Endothelial cell of umbilical vein (primary cell): ENCODE data around the gene MCM7. TPM values are rescaled to one million over a fixed set of nuclear protein-coding genes. Genes with fewer than 3 reads are reported as not detected.

Experiments used
- BruUV-seq: library from RNA; stranded (reverse); fragments of 400-500 nt; replicated peaks from 2 replicates; lab custom pipeline; 2021; lab: Mats Ljungman, UMichigan
- CTCF ChIA-PET: fragments of 300-600, 350-600 bp; sonication (Branson Sonifier 250); formaldehyde crosslinking; loops from one replicate; lab custom pipeline; 2021; ENCODE audit warnings: antibody characterized with exemption, inconsistent platforms; lab: Charles Lee
- POLR2A ChIA-PET: fragments of 300-600, 350-600 bp; sonication (Branson Sonifier 250); formaldehyde crosslinking; loops from one replicate; lab custom pipeline; 2021; ENCODE audit warnings: antibody characterized with exemption, inconsistent platforms; lab: Charles Lee
- DNase-seq: peaks from one replicate; pipeline ENCODE4 v3.0.0-alpha.2; 2011; ENCODE audit warnings: low read depth, low spot score
- FAIRE-seq: peaks from 2 replicates; lab custom pipeline; 2011; peaks lifted over from hg19 to GRCh38; lab: Jason Lieb, UNC
- H2AFZ ChIP-seq: 2 replicates; pipeline ENCODE4 v1.6.0; 2012; ENCODE audit warnings: low read depth, low read length, control low read depth, inconsistent platforms
- H3K27ac ChIP-seq: 2 replicates; pipeline ENCODE4 v1.5.1; 2011; ENCODE audit warnings: low read depth, mild to moderate bottlenecking, control low read depth, low read length, moderate library complexity; ENCODE audit not compliant: insufficient read depth
- H3K27me3 ChIP-seq, 2 experiments: 2 replicates each; pipeline versions ENCODE4 v1.6.0 to v1.6.1; 2011; ENCODE audit warnings: low read length in 2 of 2, mixed read lengths in 1 of 2; ENCODE audit not compliant: control insufficient read depth in 2 of 2, insufficient read depth in 2 of 2
- H3K36me3 ChIP-seq, 2 experiments: 2 replicates in 1 of 2; 3 replicates in 1 of 2; pipeline ENCODE4 v1.5.1; 2011; ENCODE audit warnings: low read length in 2 of 2, mild to moderate bottlenecking in 1 of 2, moderate library complexity in 1 of 2; ENCODE audit not compliant: control insufficient read depth in 2 of 2, insufficient read depth in 2 of 2; ENCODE audit errors: extremely low read depth in 1 of 2
- H3K4me1 ChIP-seq: 3 replicates; pipeline ENCODE4 v1.5.1; 2011; ENCODE audit warnings: mild to moderate bottlenecking, low read length; ENCODE audit not compliant: control insufficient read depth, insufficient read depth; ENCODE audit errors: extremely low read depth
- H3K4me2 ChIP-seq: 2 replicates; pipeline ENCODE4 v1.6.1; 2011; ENCODE audit warnings: low read length, control low read depth, mixed read lengths; ENCODE audit not compliant: insufficient read depth
- H3K4me3 ChIP-seq, 3 experiments: fragments of 200-600 bp in 1 of 3; sonication (generic), shearing (Covaris generic) in 1 of 3; replicated peaks in 1 of 3; 2 replicates each; pipeline ENCODE4 v1.5.1; 2011 to 2016; ENCODE audit warnings: control low read depth in 3 of 3, low read length in 3 of 3, mild to moderate bottlenecking in 2 of 3, inconsistent platforms in 1 of 3, low read depth in 1 of 3, moderate library complexity in 1 of 3; ENCODE audit not compliant: insufficient read depth in 1 of 3
- H3K79me2 ChIP-seq: 2 replicates; pipeline ENCODE4 v1.6.0; 2012; ENCODE audit warnings: low read length, inconsistent platforms; ENCODE audit not compliant: control insufficient read depth, insufficient read depth
- H3K9ac ChIP-seq: replicated peaks from 2 replicates; pipeline ENCODE3; 2011; ENCODE audit warnings: low read length, control low read depth; ENCODE audit not compliant: insufficient read depth; ENCODE audit errors: extremely low read depth
- H3K9me1 ChIP-seq: replicated peaks from 3 replicates; pipeline ENCODE4 v1.6.0; 2011; ENCODE audit warnings: mild to moderate bottlenecking, low read length; ENCODE audit not compliant: control insufficient read depth, insufficient read depth; ENCODE audit errors: extremely low read depth
- H3K9me3 ChIP-seq: replicated peaks from 2 replicates; pipeline ENCODE4 v1.5.1; 2012; ENCODE audit warnings: low read length, inconsistent platforms; ENCODE audit not compliant: control insufficient read depth, insufficient read depth
- H4K20me1 ChIP-seq: replicated peaks from 2 replicates; pipeline ENCODE3; 2011; ENCODE audit warnings: mild to moderate bottlenecking, low read length; ENCODE audit not compliant: control insufficient read depth, insufficient read depth; ENCODE audit errors: extremely low read depth
- CTCF ChIP-seq, 2 donors: IDR thresholded peaks; 1 replicate in 1 of 2; 2 replicates in 1 of 2; pipeline ENCODE4 v1.5.1; 2011; ENCODE audit warnings: low read length in 2 of 2, mild to moderate bottlenecking in 2 of 2, moderate library complexity in 2 of 2, control low read depth in 1 of 2, inconsistent platforms in 1 of 2, low read depth in 1 of 2; ENCODE audit not compliant: insufficient read depth in 1 of 2; ENCODE audit errors: extremely low read depth in 1 of 2
- EZH2 ChIP-seq: IDR thresholded peaks from 2 replicates; pipeline ENCODE4 v1.6.1; 2012; ENCODE audit warnings: borderline replicate concordance, low read depth, mild to moderate bottlenecking, moderate library complexity, low read length, inconsistent platforms; ENCODE audit not compliant: severe bottlenecking
- FOS ChIP-seq: IDR thresholded peaks from 2 replicates; pipeline ENCODE4 v1.6.1; 2011; ENCODE audit warnings: mild to moderate bottlenecking, low read length, moderate library complexity, borderline replicate concordance; ENCODE audit not compliant: insufficient read depth
- GATA2 ChIP-seq: IDR thresholded peaks from 2 replicates; pipeline ENCODE4 v1.7.0; 2011; ENCODE audit warnings: low read depth, mild to moderate bottlenecking, moderate library complexity, mixed read lengths, low read length; ENCODE audit not compliant: insufficient read length, insufficient read depth
- JUN ChIP-seq: IDR thresholded peaks from 2 replicates; pipeline ENCODE4 v1.6.1; 2011; ENCODE audit warnings: borderline replicate concordance, low read depth; ENCODE audit not compliant: insufficient read length, insufficient read depth
- MAX ChIP-seq: IDR thresholded peaks from 2 replicates; pipeline ENCODE4 v1.6.1; 2011; ENCODE audit not compliant: insufficient read depth, insufficient read length
- MYC ChIP-seq: IDR thresholded peaks from one replicate; pipeline ENCODE4 v1.6.1; 2011; ENCODE audit warnings: mild to moderate bottlenecking, low read depth, low read length
- POLR2A ChIP-seq: IDR thresholded peaks from 2 replicates; pipeline ENCODE4 v1.6.1; 2012; ENCODE audit warnings: low read depth, mild to moderate bottlenecking, control low read depth, low read length
- POLR2AphosphoS5 ChIP-seq: IDR thresholded peaks from 2 replicates; pipeline ENCODE4 v1.6.1; 2012; ENCODE audit warnings: low read depth, mild to moderate bottlenecking, control low read depth, low read length, moderate library complexity; ENCODE audit not compliant: insufficient read depth
- dilution Hi-C: fragments of 300-500 bp; cut with MboI; formaldehyde crosslinking; loops from one replicate; pipeline ENCODE4 v1.15.0; 2019; ENCODE audit warnings: low sequenced_read_pairs; ENCODE audit not compliant: extremely low pct_ligation_motif_present
- intact Hi-C: fragments of 100-400 bp; cut with micrococcal nuclease; formaldehyde crosslinking; loops from one replicate; pipeline ENCODE4 v1.10.0; 2022
- polyA plus RNA-seq, 4 experiments: library from polyadenylated mRNA; depleted of rRNA in 3 of 4; stranded (reverse) in 3 of 4; unstranded in 1 of 4; fragments of >200 nt; gene quantifications; 2 replicates each; pipeline versions ENCODE4 v1.2.1 to v1.2.3, GENCODE V29; 2011 to 2012; ENCODE audit warnings: missing spikeins in 1 of 4
- total RNA-seq: library from RNA; stranded (reverse); gene quantifications from 2 replicates; pipeline ENCODE4 v1.2.3, GENCODE V29; 2021

MCM7 gene
- total and polyA plus RNA-seq, 2 donors (not counting 3 experiments of a cell fraction or from before 2014, with no cell fraction given): 156 to 187 TPM

GRCh38 chr7:100111914-100112313 lies 10.7 kb upstream of the MCM7 start:
- dilution Hi-C loops: no loop called here
- Histone ChIP-seq H4K20me1 (no peaks in the 10 kb centered on the region), H3K79me2 (no peaks in the 10 kb centered on the region), H3K36me3 (peaks cover 12 to 35% of the 10 kb centered on the region in 2 experiments), H3K27me3 (no peaks in the 10 kb centered on the region), H3K4me1 (no peaks in the 10 kb centered on the region), H3K4me3 (no peak overlapping the region), H2AFZ (no peak overlapping the region), H3K9me3 (no peaks in the 10 kb centered on the region), H3K4me2 (no peak overlapping the region), H3K9me1 (no peaks in the 10 kb centered on the region), H3K9ac (no peak overlapping the region), H3K27ac (no peak overlapping the region)
- DNase-seq (no peak), FAIRE-seq (no peak)
- ChIA-PET POLR2A (no interaction called here), CTCF (no interaction called here)
- no peak for TF ChIP-seq FOS
- TF ChIP-seq MAX: no peak
- BruUV-seq: no TSS peak
- intact Hi-C loops: no loop called here

- POLR2A ChIA-PET: no interaction called here
- Histone ChIP-seq H3K9me1 (no peaks in the 10 kb centered on the region), H3K27ac (no peak overlapping the region), H3K4me3 (no peak overlapping the region), H3K9me3 (no peaks in the 10 kb centered on the region), H3K4me2 (no peak overlapping the region), H3K79me2 (no peaks in the 10 kb centered on the region), H3K9ac (no peak overlapping the region), H2AFZ (no peak overlapping the region), H4K20me1 (no peaks in the 10 kb centered on the region), H3K27me3 (no peaks in the 10 kb centered on the region), H3K36me3 (peaks cover 12 to 41% of the 10 kb centered on the region in 2 experiments), H3K4me1 (no peaks in the 10 kb centered on the region)
- no peak for DNase-seq
- dilution Hi-C loops (no loop called here), intact Hi-C loops (no loop called here)
- no peak for FAIRE-seq
- CTCF ChIA-PET: no interaction called here
- TF ChIP-seq FOS: no peak
- TF ChIP-seq CTCF (IDR thresholded peaks at IDR 0.05; ENCODE audit: extremely low read depth in 1 of 2, insufficient read depth in 1 of 2, low read depth in 1 of 2, low read length in 2 of 2): no peak
- TF ChIP-seq GATA2: no peak
- no peak for TF ChIP-seq MYC
- no peak for TF ChIP-seq JUN
- no peak for TF ChIP-seq POLR2A
- TF ChIP-seq MAX: no peak
- no peak for TF ChIP-seq POLR2AphosphoS5
- no peak for TF ChIP-seq EZH2
- no TSS peak for BruUV-seq
These were observed 10.0 kb upstream of the MCM7 start for GRCh38 chr7:100111156-100111555.
